HepG2 (cell line): ENCODE data around the gene FRMPD2. TPM values are rescaled to one million over a fixed set of nuclear protein-coding genes. Genes with fewer than 3 reads are reported as not detected.
"Not testable (repeated sequence)": the region's sequence is repeated elsewhere in the genome, so short reads cannot be mapped to it uniquely, and the experiment has no call there.

Experiments used
- ATAC-seq: fragments of 200-7000 bp; cut with Tn5 transposase; 3 replicates; pipeline ENCODE4 v1.9.1; 2020; ENCODE audit warnings: mild to moderate bottlenecking, moderate library complexity
- BruUV-seq: library from RNA; stranded (reverse); fragments of 400-500 nt; replicated peaks from 2 replicates; lab custom pipeline; 2021; lab: Mats Ljungman, UMichigan
- CTCF ChIA-PET: fragments of 300-600 bp; formaldehyde crosslinking; extraction: SDS; loops from one replicate; lab custom pipeline; 2021; ENCODE audit warnings: low total read pairs, inconsistent platforms, low intra/inter-chr PET ratio; lab: Yijun Ruan, JAX
- POLR2A ChIA-PET: fragments of 350-600 bp; sonication (Branson Sonifier 250); formaldehyde crosslinking; loops from one replicate; lab custom pipeline; 2020; ENCODE audit warnings: antibody characterized with exemption, inconsistent platforms; lab: Yijun Ruan, JAX
- DNase-seq: peaks from one replicate; pipeline ENCODE4 v3.0.0-alpha.2; 2015; ENCODE audit warnings: low spot score
- FAIRE-seq: peaks from 3 replicates; lab custom pipeline; 2011; peaks lifted over from hg19 to GRCh38; lab: Jason Lieb, UNC
- H2AFZ ChIP-seq: one replicate; pipeline ENCODE4 v1.6.1; 2011; ENCODE audit warnings: low read length, inconsistent platforms
- H3K27ac ChIP-seq: fragments of 300-600 bp; 3 replicates; pipeline ENCODE4 v1.8.0; 2011; ENCODE audit warnings: mixed run types, mild to moderate bottlenecking, mixed read lengths, low read length, inconsistent platforms; ENCODE audit not compliant: insufficient read depth; ENCODE audit errors: extremely low read length
- H3K27me3 ChIP-seq, 2 experiments: fragments of 200-600 bp in 1 of 2; 2 replicates in 1 of 2; 3 replicates in 1 of 2; pipeline versions ENCODE4 v1.6.0 to v1.8.0; 2011; ENCODE audit warnings: low read length in 2 of 2, mild to moderate bottlenecking in 2 of 2, moderate library complexity in 2 of 2, inconsistent platforms in 1 of 2; ENCODE audit not compliant: insufficient read depth in 2 of 2, control insufficient read depth in 1 of 2
- H3K36me3 ChIP-seq, 2 experiments: fragments of 200-600 bp in 1 of 2; replicated peaks in 1 of 2; 2 replicates in 1 of 2; 3 replicates in 1 of 2; pipeline versions ENCODE4 v1.5.1 to v1.8.0; 2011; ENCODE audit warnings: low read length in 2 of 2, inconsistent platforms in 1 of 2; ENCODE audit not compliant: insufficient read depth in 2 of 2, control insufficient read depth in 1 of 2
- H3K4me1 ChIP-seq: 2 replicates; pipeline ENCODE4 v1.5.1; 2012; ENCODE audit warnings: low read length, inconsistent platforms; ENCODE audit not compliant: insufficient read depth
- H3K4me2 ChIP-seq: 2 replicates; pipeline ENCODE4 v1.6.0; 2011; ENCODE audit warnings: low read depth, low read length, inconsistent platforms
- H3K4me3 ChIP-seq, 3 experiments: fragments of 200-600 bp in 1 of 3; sonication (generic), shearing (Covaris generic) in 1 of 3; replicated peaks in 1 of 3; 2 replicates each; pipeline ENCODE4 v1.5.1; 2011 to 2016; ENCODE audit warnings: low read length in 3 of 3, inconsistent platforms in 2 of 3, low read depth in 2 of 3, mild to moderate bottlenecking in 2 of 3, control low read depth in 1 of 3, mixed read lengths in 1 of 3; ENCODE audit not compliant: insufficient read depth in 1 of 3
- H3K79me2 ChIP-seq: one replicate; pipeline ENCODE4 v1.6.1; 2011; ENCODE audit warnings: low read length, inconsistent platforms; ENCODE audit not compliant: insufficient read depth
- H3K9ac ChIP-seq: 2 replicates; pipeline ENCODE4 v1.6.0; 2011; ENCODE audit warnings: mild to moderate bottlenecking, low read depth, low read length, inconsistent platforms; ENCODE audit not compliant: insufficient read depth
- H3K9me3 ChIP-seq: 2 replicates; pipeline ENCODE4 v1.5.1; 2012; ENCODE audit warnings: mild to moderate bottlenecking, low read length
- H4K20me1 ChIP-seq: 2 replicates; pipeline ENCODE4 v1.6.0; 2011; ENCODE audit warnings: inconsistent platforms, mild to moderate bottlenecking, low read length, moderate library complexity; ENCODE audit not compliant: insufficient read depth
- ASH2L ChIP-seq: fragments of 300-600, 200-600 bp; sonication (generic); IDR thresholded peaks from 2 replicates; pipeline ENCODE4 v1.7.0; 2017; ENCODE audit warnings: low read depth, mild to moderate bottlenecking, moderate library complexity, mixed read lengths, low read length; ENCODE audit not compliant: insufficient read length
- FLYWCH1 ChIP-seq: sonication (generic); formaldehyde crosslinking; IDR thresholded peaks from 2 replicates; pipeline ENCODE4 v1.8.1; 2023; ENCODE audit warnings: mild to moderate bottlenecking, missing genetic modification reagents
- IKZF4 ChIP-seq: sonication (generic); formaldehyde crosslinking; IDR thresholded peaks from 2 replicates; pipeline ENCODE4 v1.5.1; 2020; ENCODE audit warnings: borderline replicate concordance, mild to moderate bottlenecking, low read depth, missing genetic modification reagents; ENCODE audit errors: not compliant biosample characterization
- MEF2D ChIP-seq: sonication (generic); formaldehyde crosslinking; IDR thresholded peaks from 2 replicates; pipeline ENCODE4 v1.5.1; 2020; ENCODE audit warnings: mild to moderate bottlenecking, missing genetic modification reagents
- SAP130 ChIP-seq: IDR thresholded peaks from 2 replicates; pipeline ENCODE4 v1.6.1; 2016; ENCODE audit warnings: low read depth
- ZMAT3 ChIP-seq: sonication (generic); formaldehyde crosslinking; conservative IDR thresholded peaks from 2 replicates; pipeline ENCODE4 v1.7.0; 2021; ENCODE audit warnings: missing genetic modification reagents
- ZNF33B ChIP-seq: sonication (generic); formaldehyde crosslinking; IDR thresholded peaks from 2 replicates; pipeline ENCODE4 v1.5.1; 2020; ENCODE audit warnings: mild to moderate bottlenecking, missing genetic modification reagents
- WGBS: methylation state at CpG from one replicate; pipeline ENCODE4 v1.1.6; 2017; ENCODE audit warnings: low lambda C conversion rate; 5-methylcytosine and 5-hydroxymethylcytosine counted together
- in situ Hi-C: cut with HindIII; loops from 2 replicates; pipeline ENCODE4 v1.10.0; 2017; ENCODE audit warnings: low pct_unique_long_range_greater_than_20kb; ENCODE audit not compliant: extremely low pct_ligation_motif_present
- intact Hi-C: fragments of 100-400 bp; cut with micrococcal nuclease; formaldehyde crosslinking; loops from one replicate; pipeline ENCODE4 v1.10.0; 2022; ENCODE audit not compliant: unreplicated experiment
- polyA plus RNA-seq, 8 experiments: library from polyadenylated mRNA; depleted of rRNA in 3 of 8; stranded (reverse) in 7 of 8; unstranded in 1 of 8; fragments of >200 nt; fragmentation: Illumina TruSeq in 4 of 8; extraction: Trizol in 4 of 8; gene quantifications; 2 replicates each; pipeline versions ENCODE4 v1.2.1 to v1.2.3, GENCODE V29; 2011 to 2016; ENCODE audit warnings: low read depth in 4 of 8, missing spikeins in 1 of 8, mixed read lengths in 1 of 8; ENCODE audit not compliant: insufficient read depth in 1 of 8
- total RNA-seq, 5 experiments: library from RNA; depleted of rRNA; stranded (reverse); fragments of >200 nt; fragmentation: Illumina TruSeq; extraction: Trizol; gene quantifications; 2 replicates each; pipeline ENCODE4 v1.2.3, GENCODE V29; 2016; ENCODE audit warnings: low read depth in 1 of 5
- TF ChIP-seq, protein P1 (sequence below): sonication (generic); formaldehyde crosslinking; IDR thresholded peaks from 2 replicates; pipeline ENCODE4 v1.8.0; 2022; ENCODE audit warnings: mild to moderate bottlenecking, missing genetic modification reagents, moderate library complexity
- TF ChIP-seq, protein P2 (sequence below): sonication (generic); formaldehyde crosslinking; IDR thresholded peaks from 2 replicates; pipeline ENCODE4 v1.4.0; 2020; ENCODE audit warnings: mild to moderate bottlenecking, missing genetic modification reagents, borderline replicate concordance
- TF ChIP-seq, protein P3 (sequence below): sonication (generic); formaldehyde crosslinking; IDR thresholded peaks from 2 replicates; pipeline ENCODE4 v1.4.0; 2020; ENCODE audit warnings: missing genetic modification reagents

FRMPD2 gene
- total and polyA plus RNA-seq, 2 of the 13 experiments (the other 11 are each of a cell fraction or from before 2014, with no cell fraction given): 0.45 to 1.3 TPM

GRCh38 chr10:48245977-48246376 is 28.5 kb downstream of the FRMPD2 start (continued):
- TF ChIP-seq ZMAT3 (CRISPR knock-in tag): no peak

GRCh38 chr10:48243921-48244320 is 30.6 kb downstream of the FRMPD2 start:
- ATAC-seq, H3K4me1 ChIP-seq, POLR2A ChIA-PET, H3K4me2 ChIP-seq, H3K79me2 ChIP-seq, BruUV-seq, FAIRE-seq, H4K20me1 ChIP-seq, H3K27ac ChIP-seq, H3K4me3 ChIP-seq, H3K9ac ChIP-seq, intact Hi-C loops, in situ Hi-C loops, H3K9me3 ChIP-seq, H2AFZ ChIP-seq, CTCF ChIA-PET, H3K27me3 ChIP-seq, DNase-seq, H3K36me3 ChIP-seq: not testable (repeated sequence)
- 60% methylated on average over 5 of the region's 5 CpGs for WGBS

DNA sequence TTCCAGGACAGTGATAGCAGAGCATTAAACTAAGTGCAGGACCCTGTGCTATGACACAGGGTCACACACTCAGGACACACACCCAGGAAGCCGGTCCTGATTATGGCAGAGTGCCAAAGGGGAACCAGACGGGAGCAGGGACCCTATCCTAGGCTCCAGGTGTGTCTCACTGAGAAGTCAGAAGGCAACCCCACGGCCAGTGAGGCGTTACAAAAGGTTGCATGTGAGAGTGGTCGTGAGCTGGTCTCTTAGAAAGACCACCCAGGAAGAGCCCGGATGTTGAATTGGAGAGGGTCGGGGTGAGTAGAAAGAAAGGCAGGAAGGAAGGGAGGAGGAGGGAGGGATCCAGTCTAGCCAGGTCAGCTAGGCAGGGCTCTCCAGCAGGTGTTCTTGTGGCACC is 31.0 kb downstream of the FRMPD2 start:
- no peaks in the 10 kb centered on the region for H3K9me3 ChIP-seq
- BruUV-seq: no TSS peak
- H3K27ac ChIP-seq: no peak overlapping the region
- H3K4me1 ChIP-seq: no peaks in the 10 kb centered on the region
- H3K27me3 ChIP-seq: no peaks in the 10 kb centered on the region
- H2AFZ ChIP-seq: no peak overlapping the region
- intact Hi-C loops: no loop called here
- ChIA-PET CTCF (no interaction called here), POLR2A (no interaction called here)
- H3K79me2 ChIP-seq: no peaks in the 10 kb centered on the region
- DNase-seq: no peak
- no peak for TF ChIP-seq ASH2L
- no peak for TF ChIP-seq ZNF33B (CRISPR knock-in tag)
- TF ChIP-seq, protein P1, sequence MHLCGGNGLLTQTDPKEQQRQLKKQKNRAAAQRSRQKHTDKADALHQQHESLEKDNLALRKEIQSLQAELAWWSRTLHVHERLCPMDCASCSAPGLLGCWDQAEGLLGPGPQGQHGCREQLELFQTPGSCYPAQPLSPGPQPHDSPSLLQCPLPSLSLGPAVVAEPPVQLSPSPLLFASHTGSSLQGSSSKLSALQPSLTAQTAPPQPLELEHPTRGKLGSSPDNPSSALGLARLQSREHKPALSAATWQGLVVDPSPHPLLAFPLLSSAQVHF: no peak
- no peak for TF ChIP-seq MEF2D (CRISPR knock-in tag)
- TF ChIP-seq, protein P2, sequence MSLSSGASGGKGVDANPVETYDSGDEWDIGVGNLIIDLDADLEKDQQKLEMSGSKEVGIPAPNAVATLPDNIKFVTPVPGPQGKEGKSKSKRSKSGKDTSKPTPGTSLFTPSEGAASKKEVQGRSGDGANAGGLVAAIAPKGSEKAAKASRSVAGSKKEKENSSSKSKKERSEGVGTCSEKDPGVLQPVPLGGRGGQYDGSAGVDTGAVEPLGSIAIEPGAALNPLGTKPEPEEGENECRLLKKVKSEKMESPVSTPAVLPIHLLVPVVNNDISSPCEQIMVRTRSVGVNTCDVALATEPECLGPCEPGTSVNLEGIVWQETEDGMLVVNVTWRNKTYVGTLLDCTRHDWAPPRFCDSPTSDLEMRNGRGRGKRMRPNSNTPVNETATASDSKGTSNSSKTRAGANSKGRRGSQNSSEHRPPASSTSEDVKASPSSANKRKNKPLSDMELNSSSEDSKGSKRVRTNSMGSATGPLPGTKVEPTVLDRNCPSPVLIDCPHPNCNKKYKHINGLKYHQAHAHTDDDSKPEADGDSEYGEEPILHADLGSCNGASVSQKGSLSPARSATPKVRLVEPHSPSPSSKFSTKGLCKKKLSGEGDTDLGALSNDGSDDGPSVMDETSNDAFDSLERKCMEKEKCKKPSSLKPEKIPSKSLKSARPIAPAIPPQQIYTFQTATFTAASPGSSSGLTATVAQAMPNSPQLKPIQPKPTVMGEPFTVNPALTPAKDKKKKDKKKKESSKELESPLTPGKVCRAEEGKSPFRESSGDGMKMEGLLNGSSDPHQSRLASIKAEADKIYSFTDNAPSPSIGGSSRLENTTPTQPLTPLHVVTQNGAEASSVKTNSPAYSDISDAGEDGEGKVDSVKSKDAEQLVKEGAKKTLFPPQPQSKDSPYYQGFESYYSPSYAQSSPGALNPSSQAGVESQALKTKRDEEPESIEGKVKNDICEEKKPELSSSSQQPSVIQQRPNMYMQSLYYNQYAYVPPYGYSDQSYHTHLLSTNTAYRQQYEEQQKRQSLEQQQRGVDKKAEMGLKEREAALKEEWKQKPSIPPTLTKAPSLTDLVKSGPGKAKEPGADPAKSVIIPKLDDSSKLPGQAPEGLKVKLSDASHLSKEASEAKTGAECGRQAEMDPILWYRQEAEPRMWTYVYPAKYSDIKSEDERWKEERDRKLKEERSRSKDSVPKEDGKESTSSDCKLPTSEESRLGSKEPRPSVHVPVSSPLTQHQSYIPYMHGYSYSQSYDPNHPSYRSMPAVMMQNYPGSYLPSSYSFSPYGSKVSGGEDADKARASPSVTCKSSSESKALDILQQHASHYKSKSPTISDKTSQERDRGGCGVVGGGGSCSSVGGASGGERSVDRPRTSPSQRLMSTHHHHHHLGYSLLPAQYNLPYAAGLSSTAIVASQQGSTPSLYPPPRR (CRISPR knock-in tag): no peak
- TF ChIP-seq, protein P3, sequence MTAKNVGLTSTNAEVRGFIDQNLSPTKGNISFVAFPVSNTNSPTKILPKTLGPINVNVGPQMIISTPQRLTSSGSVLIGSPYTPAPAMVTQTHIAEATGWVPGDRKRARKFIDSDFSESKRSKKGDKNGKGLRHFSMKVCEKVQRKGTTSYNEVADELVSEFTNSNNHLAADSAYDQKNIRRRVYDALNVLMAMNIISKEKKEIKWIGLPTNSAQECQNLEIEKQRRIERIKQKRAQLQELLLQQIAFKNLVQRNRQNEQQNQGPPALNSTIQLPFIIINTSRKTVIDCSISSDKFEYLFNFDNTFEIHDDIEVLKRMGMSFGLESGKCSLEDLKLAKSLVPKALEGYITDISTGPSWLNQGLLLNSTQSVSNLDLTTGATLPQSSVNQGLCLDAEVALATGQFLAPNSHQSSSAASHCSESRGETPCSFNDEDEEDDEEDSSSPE (CRISPR knock-in tag): no peak
- no peak for TF ChIP-seq SAP130 (CRISPR knock-in tag)
- no peak for TF ChIP-seq FLYWCH1
- TF ChIP-seq IKZF4 (CRISPR knock-in tag): no peak
- H3K9ac ChIP-seq: no peak overlapping the region
- in situ Hi-C loops: no loop called here
- WGBS: 46% methylated on average over 6 of the region's 7 CpGs
- no peaks in the 10 kb centered on the region for H4K20me1 ChIP-seq
- no peak overlapping the region for H3K4me3 ChIP-seq
- no peak for ATAC-seq
- H3K4me2 ChIP-seq: no peak overlapping the region
- no peaks in the 10 kb centered on the region for H3K36me3 ChIP-seq
- no peak for FAIRE-seq
